IMR-90 (cell line): Measurements from ENCODE around the gene MAST3. TPM values are rescaled to one million over a fixed set of nuclear protein-coding genes. Genes with fewer than 3 reads are reported as not detected.

ENCODE experiments used
- ATAC-seq: fragments of 200-7000 bp; cut with Tn5 transposase; 2 replicates; pipeline ENCODE4 v1.9.1; 2020; ENCODE audit warnings: low read depth, mild to moderate bottlenecking, moderate library complexity
- BruUV-seq: library from RNA; stranded (reverse); fragments of 400-500 nt; replicated peaks from 2 replicates; lab custom pipeline; 2021; lab: Mats Ljungman, UMichigan
- CTCF ChIA-PET: fragments of 300-600 bp; formaldehyde crosslinking; extraction: SDS; loops from one replicate; lab custom pipeline; 2021; ENCODE audit warnings: antibody characterized with exemption; lab: Yijun Ruan, JAX
- POLR2A ChIA-PET: fragments of 300-600 bp; sonication (Branson Sonifier 250); formaldehyde crosslinking; loops from one replicate; lab custom pipeline; 2022; ENCODE audit warnings: antibody characterized with exemption; ENCODE audit not compliant: unreplicated experiment; lab: Charles Lee
- DNase-seq: peaks from one replicate; pipeline ENCODE4 v3.0.0; 2013
- H2AFZ ChIP-seq: replicated peaks from 2 replicates; pipeline ENCODE3; 2013; ENCODE audit warnings: low read length, mild to moderate bottlenecking; ENCODE audit not compliant: poor library complexity
- H2AK5ac ChIP-seq: 2 replicates; pipeline ENCODE4 v1.6.1; 2013; ENCODE audit warnings: low read depth, low read length, inconsistent platforms
- H2AK9ac ChIP-seq: replicated peaks from 2 replicates; pipeline ENCODE3; 2013; ENCODE audit warnings: mild to moderate bottlenecking, low read depth, low read length, moderate library complexity; ENCODE audit not compliant: poor library complexity
- H2BK120ac ChIP-seq: 2 replicates; pipeline ENCODE4 v1.6.1; 2013; ENCODE audit warnings: low read depth, low read length, inconsistent platforms
- H2BK15ac ChIP-seq: 3 replicates; pipeline ENCODE4 v1.6.1; 2013; ENCODE audit warnings: low read depth, low read length, inconsistent platforms
- H2BK20ac ChIP-seq: 2 replicates; pipeline ENCODE4 v1.6.1; 2013; ENCODE audit warnings: low read depth, mild to moderate bottlenecking, inconsistent platforms, low read length, moderate library complexity
- H2BK5ac ChIP-seq: 2 replicates; pipeline ENCODE4 v1.6.1; 2013; ENCODE audit warnings: mild to moderate bottlenecking, low read depth, low read length, inconsistent platforms; ENCODE audit not compliant: poor library complexity, severe bottlenecking
- H3K14ac ChIP-seq: replicated peaks from 2 replicates; pipeline ENCODE4 v1.6.1; 2013; ENCODE audit warnings: low read depth, low read length, inconsistent platforms
- H3K18ac ChIP-seq: 2 replicates; pipeline ENCODE4 v1.6.1; 2013; ENCODE audit warnings: low read depth, low read length, control low read depth
- H3K23ac ChIP-seq: 2 replicates; pipeline ENCODE4 v1.6.1; 2013; ENCODE audit warnings: low read depth, low read length, inconsistent platforms
- H3K27ac ChIP-seq: 2 replicates; pipeline ENCODE4 v1.5.1; 2013; ENCODE audit warnings: mild to moderate bottlenecking, control low read depth, low read length; ENCODE audit not compliant: insufficient read depth
- H3K27me3 ChIP-seq: 2 replicates; pipeline ENCODE4 v1.6.1; 2013; ENCODE audit warnings: low read length; ENCODE audit not compliant: control insufficient read depth, insufficient read depth
- H3K36me3 ChIP-seq: 2 replicates; pipeline ENCODE4 v1.6.1; 2013; ENCODE audit warnings: low read length, mixed read lengths; ENCODE audit not compliant: control insufficient read depth, insufficient read depth
- H3K4ac ChIP-seq: 2 replicates; pipeline ENCODE4 v1.6.1; 2013; ENCODE audit warnings: low read depth, low read length, inconsistent platforms
- H3K4me1 ChIP-seq: 2 replicates; pipeline ENCODE4 v1.6.1; 2013; ENCODE audit warnings: low read length, mixed read lengths; ENCODE audit not compliant: control insufficient read depth, insufficient read depth
- H3K4me2 ChIP-seq: 2 replicates; pipeline ENCODE4 v1.6.1; 2013; ENCODE audit warnings: low read depth, mild to moderate bottlenecking, control low read depth, low read length, moderate library complexity
- H3K4me3 ChIP-seq: 2 replicates; pipeline ENCODE4 v1.5.1; 2013; ENCODE audit warnings: low read depth, mild to moderate bottlenecking, control low read depth, low read length, moderate library complexity; ENCODE audit not compliant: insufficient read depth
- H3K56ac ChIP-seq: 2 replicates; pipeline ENCODE4 v1.6.1; 2013; ENCODE audit warnings: low read length, inconsistent platforms; ENCODE audit not compliant: insufficient read depth; ENCODE audit errors: extremely low read depth
- H3K79me1 ChIP-seq, 2 experiments: 2 replicates each; pipeline ENCODE4 v1.6.1; 2013; ENCODE audit warnings: low read length in 2 of 2, inconsistent platforms in 1 of 2, low read depth in 1 of 2
- H3K9ac ChIP-seq: 2 replicates; pipeline ENCODE4 v1.6.1; 2013; ENCODE audit warnings: low read depth, low read length, control low read depth
- H3K9me1 ChIP-seq: 2 replicates; pipeline ENCODE4 v1.6.1; 2013; ENCODE audit warnings: low read length, inconsistent platforms; ENCODE audit not compliant: insufficient read depth
- H3K9me3 ChIP-seq: 2 replicates; pipeline ENCODE4 v1.6.1; 2013; ENCODE audit warnings: low read length; ENCODE audit not compliant: control insufficient read depth, insufficient read depth
- H4K20me1 ChIP-seq: 2 replicates; pipeline ENCODE4 v1.6.1; 2013; ENCODE audit warnings: low read length, inconsistent platforms; ENCODE audit not compliant: insufficient read depth
- H4K5ac ChIP-seq: 2 replicates; pipeline ENCODE4 v1.6.1; 2013; ENCODE audit warnings: mild to moderate bottlenecking, low read depth, low read length, control low read depth
- H4K8ac ChIP-seq, 2 experiments: 2 replicates each; pipeline ENCODE4 v1.6.1; 2013; ENCODE audit warnings: low read depth in 2 of 2, low read length in 2 of 2, control low read depth in 1 of 2, inconsistent platforms in 1 of 2
- H4K91ac ChIP-seq: 2 replicates; pipeline ENCODE4 v1.6.1; 2013; ENCODE audit warnings: low read depth, low read length, inconsistent platforms; ENCODE audit not compliant: insufficient read depth
- BHLHE40 ChIP-seq: fragments of 150-350 bp; IDR thresholded peaks from 2 replicates; pipeline ENCODE4 v1.6.1; 2016; ENCODE audit warnings: mild to moderate bottlenecking, low read depth, low read length
- CEBPB ChIP-seq: IDR thresholded peaks from 2 replicates; pipeline ENCODE4 v1.6.1; 2012; ENCODE audit warnings: low read depth, low read length, improper control_type of control experiment
- CHD1 ChIP-seq: IDR thresholded peaks from 2 replicates; pipeline ENCODE4 v1.6.1; 2012; ENCODE audit warnings: low read depth, low read length, improper control_type of control experiment
- CTCF ChIP-seq: conservative IDR thresholded peaks from 2 replicates; pipeline ENCODE4 v1.5.1; 2012; ENCODE audit warnings: mild to moderate bottlenecking, low read depth, low read length, improper control_type of control experiment
- FOS ChIP-seq: fragments of 150-350 bp; IDR thresholded peaks from 2 replicates; pipeline ENCODE4 v1.6.1; 2016; ENCODE audit warnings: low read depth, low read length
- MAZ ChIP-seq: IDR thresholded peaks from 2 replicates; pipeline ENCODE4 v1.6.1; 2012; ENCODE audit warnings: low read depth, mild to moderate bottlenecking, low read length, improper control_type of control experiment, moderate library complexity, borderline replicate concordance
- MXI1 ChIP-seq: IDR thresholded peaks from 2 replicates; pipeline ENCODE4 v1.6.1; 2012; ENCODE audit warnings: low read depth, mild to moderate bottlenecking, low read length, moderate library complexity, borderline replicate concordance
- NFE2L2 ChIP-seq: fragments of 150-350 bp; IDR thresholded peaks from 2 replicates; pipeline ENCODE4 v1.6.1; 2016; ENCODE audit warnings: low read depth, mild to moderate bottlenecking, low read length
- POLR2A ChIP-seq: IDR thresholded peaks from 2 replicates; pipeline ENCODE4 v1.6.1; 2012; ENCODE audit warnings: mild to moderate bottlenecking, low read depth, low read length
- RAD21 ChIP-seq: IDR thresholded peaks from 2 replicates; pipeline ENCODE4 v1.6.1; 2012; ENCODE audit warnings: low read length, improper control_type of control experiment
- RFX5 ChIP-seq: IDR thresholded peaks from 2 replicates; pipeline ENCODE4 v1.8.0; 2012; ENCODE audit warnings: low read depth, mild to moderate bottlenecking, low read length, moderate library complexity
- SMC3 ChIP-seq: fragments of 150-350 bp; IDR thresholded peaks from 2 replicates; pipeline ENCODE4 v1.6.1; 2016; ENCODE audit warnings: low read depth, mild to moderate bottlenecking, antibody characterized with exemption, low read length, moderate library complexity
- WGBS, 2 experiments: methylation state at CpG; one replicate each; pipeline versions ENCODE4 v1.1.5 to v1.1.7; 2013; ENCODE audit warnings: missing lambda C conversion rate in 2 of 2; ENCODE audit not compliant: insufficient read length in 1 of 2; ENCODE audit errors: extremely low coverage in 2 of 2; 5-methylcytosine and 5-hydroxymethylcytosine counted together
- dilution Hi-C: fragments of 300-500 bp; cut with HindIII; formaldehyde crosslinking; loops from one replicate; pipeline ENCODE4 v1.14.3; 2018; ENCODE audit warnings: low sequenced_read_pairs; ENCODE audit not compliant: unreplicated experiment
- in situ Hi-C: fragments of 300-500 bp; cut with MboI; formaldehyde crosslinking; loops from 3 replicates; pipeline ENCODE4 v1.14.3; 2019; ENCODE audit warnings: low sequenced_read_pairs, inconsistent platforms, mixed read lengths
- intact Hi-C: fragments of 100-400 bp; cut with micrococcal nuclease; formaldehyde crosslinking; loops from 2 replicates; pipeline ENCODE4 v1.10.0; 2022
- polyA plus RNA-seq, 3 experiments: library from polyadenylated mRNA; depleted of rRNA; stranded (reverse); fragments of >200 nt; gene quantifications; 2 replicates each; pipeline ENCODE4 v1.2.3, GENCODE V29; 2012; ENCODE audit warnings: low replicate concordance in 1 of 3
- total RNA-seq: library from RNA; depleted of rRNA; stranded (reverse); fragments of >200 nt; gene quantifications from 2 replicates; pipeline ENCODE4 v1.2.3, GENCODE V29; 2012

MAST3 gene
- total and polyA plus RNA-seq, 2 of the 4 experiments (the other 2 are of a cell fraction), result 1.3 to 4.3 TPM

GRCh38 chr19:18143902-18144301 is 46.3 kb downstream of the MAST3 start:
- BruUV-seq, result no TSS peak

More at GRCh38 chr19:18143902-18144301, 46.3 kb downstream of the MAST3 start:
- Histone ChIP-seq H3K56ac (no peak overlapping the region), H4K8ac (no peak overlapping the region), H2AFZ (no peak overlapping the region), H3K9me3 (no peaks in the 10 kb centered on the region), H3K9me1 (no peaks in the 10 kb centered on the region), H3K79me1 (no peaks in the 10 kb centered on the region), H3K4me3 (no peak overlapping the region), H2AK9ac (no peak overlapping the region), H3K36me3 (peaks cover 46% of the 10 kb centered on the region), H3K14ac (no peak overlapping the region), H3K9ac (no peak overlapping the region), H4K91ac (no peak overlapping the region), H3K4me1 (no peaks in the 10 kb centered on the region), H2BK20ac (no peak overlapping the region), H3K4me2 (no peak overlapping the region), H3K27me3 (no peaks in the 10 kb centered on the region), H4K5ac (no peak overlapping the region), H2AK5ac (no peak overlapping the region), H3K27ac (no peak overlapping the region), H3K18ac (no peak overlapping the region), H2BK120ac (no peak overlapping the region), H3K4ac (no peak overlapping the region), H2BK5ac (no peak overlapping the region), H4K20me1 (no peaks in the 10 kb centered on the region), H2BK15ac (no peak overlapping the region), H3K23ac (no peak overlapping the region)
- ATAC-seq, result no peak
- intact Hi-C loops (no loop called here), dilution Hi-C loops (no loop called here), in situ Hi-C loops (no loop called here)
- DNase-seq, result no peak
- TF ChIP-seq MAZ, result no peak
- TF ChIP-seq POLR2A, result no peak
- TF ChIP-seq RFX5, result no peak
- TF ChIP-seq NFE2L2, result no peak
- TF ChIP-seq CHD1, result no peak
- no peak for TF ChIP-seq RAD21
- TF ChIP-seq CTCF, result no peak
- TF ChIP-seq MXI1, result no peak
- TF ChIP-seq FOS, result no peak
- TF ChIP-seq BHLHE40, result no peak
- no peak for TF ChIP-seq CEBPB
- no peak for TF ChIP-seq SMC3
- ChIA-PET CTCF (no interaction called here), POLR2A (no interaction called here)
- WGBS, 2 experiments, result no CpG with 5 or more reads among the region's 3 CpGs
